Osteocyte (in vitro differentiated cells): ENCODE data around the gene SZRD1. TPM values are rescaled to one million over a fixed set of nuclear protein-coding genes. Genes with fewer than 3 reads are reported as not detected.
A peak's percentile ranks its signal among the peaks of the same experiment; 100 is the strongest.
"Not testable (repeated sequence)": the region's sequence is repeated elsewhere in the genome, so short reads cannot be mapped to it uniquely, and the experiment has no call there.

Experiments
- DNase-seq: peaks from one replicate; pipeline ENCODE4 v3.0.0; 2021; ENCODE audit warnings: mixed read lengths; ENCODE audit not compliant: unreplicated experiment; ENCODE audit errors: extremely low spot score
- H3K27ac Mint-ChIP-seq: one replicate; pipeline ENCODE4 v1.8.0; 2021; ENCODE audit warnings: mild to moderate bottlenecking, mixed read lengths; ENCODE audit not compliant: unreplicated experiment
- H3K27me3 Mint-ChIP-seq: one replicate; pipeline ENCODE4 v1.8.0; 2021; ENCODE audit warnings: mixed read lengths; ENCODE audit not compliant: unreplicated experiment
- H3K36me3 Mint-ChIP-seq: one replicate; pipeline ENCODE4 v1.8.0; 2021; ENCODE audit warnings: mixed read lengths; ENCODE audit not compliant: unreplicated experiment
- H3K4me1 Mint-ChIP-seq: one replicate; pipeline ENCODE4 v1.8.0; 2021; ENCODE audit warnings: mixed read lengths; ENCODE audit not compliant: unreplicated experiment
- H3K4me3 Mint-ChIP-seq: one replicate; pipeline ENCODE4 v1.8.0; 2021; ENCODE audit warnings: mild to moderate bottlenecking, moderate library complexity, mixed read lengths; ENCODE audit not compliant: unreplicated experiment
- H3K9me3 Mint-ChIP-seq: one replicate; pipeline ENCODE4 v1.8.0; 2021; ENCODE audit warnings: mixed read lengths; ENCODE audit not compliant: unreplicated experiment
- CTCF ChIP-seq: fragments of 200-600 bp; sonication (generic); IDR thresholded peaks from 2 replicates; pipeline ENCODE4 v1.5.0; 2021; ENCODE audit warnings: antibody characterized with exemption, mild to moderate bottlenecking, moderate library complexity
- total RNA-seq: library from RNA; stranded (reverse); gene quantifications from 2 replicates; pipeline ENCODE4 v1.2.1, GENCODE V29; 2021

The SZRD1 gene
- total RNA-seq, 1 donor from 2014 or later = 141 TPM

- no peak for TF ChIP-seq CTCF
- H3K36me3 Mint-ChIP-seq = no peaks in the 10 kb centered on the region
- DNase-seq = no peak
- no peaks in the 10 kb centered on the region for H3K9me3 Mint-ChIP-seq
- no peaks in the 10 kb centered on the region for H3K27me3 Mint-ChIP-seq
- peaks cover 34% of the 10 kb centered on the region for H3K4me1 Mint-ChIP-seq
- peak overlapping the region; percentile 92 for H3K27ac Mint-ChIP-seq
- peak overlapping the region; percentile 95 for H3K4me3 Mint-ChIP-seq
Observed at GRCh38 chr1:16352842-16353535, 14.1 kb upstream of the SZRD1 start.

DNA sequence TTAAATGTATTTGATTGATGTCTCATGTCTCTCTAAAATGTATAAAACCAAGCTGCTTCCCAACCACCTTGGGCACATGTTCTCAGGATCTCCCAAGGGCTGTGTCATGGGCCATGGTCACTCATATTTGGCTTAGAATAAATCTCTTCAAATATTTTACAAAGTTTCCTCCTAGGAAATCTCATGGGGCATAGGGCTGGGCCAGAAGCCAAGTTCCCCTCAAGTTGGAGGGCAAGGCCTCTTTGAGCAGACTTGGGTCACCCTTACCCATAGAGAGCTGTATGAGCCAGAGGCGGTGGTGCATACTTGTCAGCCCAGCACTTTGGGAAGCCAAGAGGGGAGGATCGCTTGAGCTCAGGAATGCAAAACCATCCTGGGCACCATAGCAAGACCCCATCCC is 12.4 kb upstream of the SZRD1 start:
- no peak for DNase-seq
- H3K9me3 Mint-ChIP-seq = no peaks in the 10 kb centered on the region
- no peaks in the 10 kb centered on the region for H3K36me3 Mint-ChIP-seq
- H3K4me1 Mint-ChIP-seq = peaks cover 20% of the 10 kb centered on the region
- H3K4me3 Mint-ChIP-seq = no peak overlapping the region
- H3K27ac Mint-ChIP-seq = no peak overlapping the region
- TF ChIP-seq CTCF = no peak
- no peaks in the 10 kb centered on the region for H3K27me3 Mint-ChIP-seq

GRCh38 chr1:16356867-16357266 is 10.2 kb upstream of the SZRD1 start:
- H3K9me3 Mint-ChIP-seq = no peaks in the 10 kb centered on the region
- no peaks in the 10 kb centered on the region for H3K36me3 Mint-ChIP-seq
- no peaks in the 10 kb centered on the region for H3K27me3 Mint-ChIP-seq
- DNase-seq = no peak
- no peak overlapping the region for H3K4me3 Mint-ChIP-seq
- peaks cover 5% of the 10 kb centered on the region for H3K4me1 Mint-ChIP-seq
- TF ChIP-seq CTCF = no peak
- H3K27ac Mint-ChIP-seq = no peak overlapping the region

- peaks cover 27% of the 10 kb centered on the region for H3K4me1 Mint-ChIP-seq
- not testable (repeated sequence) for H3K9me3 Mint-ChIP-seq, H3K4me3 Mint-ChIP-seq, H3K36me3 Mint-ChIP-seq, DNase-seq, H3K27me3 Mint-ChIP-seq
- H3K27ac Mint-ChIP-seq = peak overlapping the region; percentile 27
Observed at GRCh38 chr1:16365146-16365498, 1.9 kb upstream of the SZRD1 start.

DNA sequence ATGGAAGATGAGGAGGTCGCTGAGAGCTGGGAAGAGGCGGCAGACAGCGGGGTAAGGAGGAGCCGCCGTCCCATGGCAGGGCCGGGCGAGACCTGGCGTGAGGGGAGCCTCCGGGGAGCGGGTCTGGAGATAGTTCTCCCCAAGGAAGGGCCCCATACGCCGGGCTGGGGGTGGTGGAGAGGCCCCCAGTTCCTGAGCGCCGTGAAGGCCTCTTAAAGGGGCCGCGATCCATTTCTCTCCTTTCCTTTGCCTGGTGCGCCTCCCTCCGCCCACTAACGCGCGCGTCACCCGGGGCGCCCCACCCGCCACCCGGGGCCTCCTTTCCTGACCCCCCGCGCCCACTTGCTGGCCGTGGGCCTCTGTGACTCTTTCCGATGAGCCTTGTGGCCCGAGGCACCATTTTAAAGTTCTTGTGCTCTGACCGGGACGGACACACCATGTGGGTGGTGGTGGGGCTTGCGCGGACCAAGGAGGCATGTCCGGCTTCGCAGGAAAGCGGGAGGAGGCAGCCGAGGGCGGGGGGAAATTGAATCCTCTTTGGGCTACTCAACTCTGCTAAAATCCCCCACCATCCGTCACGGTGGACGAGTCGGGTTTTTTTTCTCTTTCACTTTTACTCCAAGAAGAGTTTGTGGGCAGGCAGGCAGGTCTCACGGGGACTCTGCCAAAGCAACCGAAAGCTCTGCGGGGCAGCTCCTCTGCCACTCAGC is 371 bp downstream of the SZRD1 start:
- Mint-ChIP-seq H3K36me3 (no peaks in the 10 kb centered on the region), H3K4me3 (peak overlapping the region; percentile 92), H3K27ac (peak overlapping the region; percentile 98), H3K27me3 (no peaks in the 10 kb centered on the region), H3K9me3 (no peaks in the 10 kb centered on the region), H3K4me1 (peaks cover 44% of the 10 kb centered on the region)
- peak; percentile 94 for DNase-seq
- no peak for TF ChIP-seq CTCF
